Measurements from ENCODE around the gene LRP11. TPM values are rescaled to one million over a fixed set of nuclear protein-coding genes. Genes with fewer than 3 reads are reported as not detected.

The LRP11 gene
- total and polyA plus RNA-seq, 9 of the 15 experiments (the other 6 are each of a cell fraction or from before 2014, with no cell fraction given): 0.51 to 3.5 (median 2.4) TPM

DNA sequence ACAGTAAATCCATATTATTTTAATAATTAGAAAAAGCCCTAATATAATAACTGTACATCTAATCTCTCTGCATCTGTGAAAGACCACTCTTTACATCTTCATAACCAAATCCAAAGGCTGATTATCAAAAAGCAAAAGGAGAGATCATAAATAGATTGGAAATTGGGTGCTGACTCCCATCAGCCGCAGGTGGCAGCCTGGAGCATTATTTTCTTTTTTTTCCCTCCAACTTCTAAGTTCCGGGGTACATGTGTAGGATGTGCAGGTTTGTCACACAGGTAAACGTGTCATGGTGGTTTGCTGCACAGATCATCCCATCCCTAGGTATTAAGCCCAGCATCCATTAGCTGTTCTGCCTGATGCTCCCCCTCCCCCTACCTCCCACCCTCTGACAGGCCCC, 30.5 kb downstream of the LRP11 start:
- DNase-seq (ENCODE audit: extremely low read depth in 1 of 4, low spot score in 3 of 4) (no peak), ATAC-seq (peak; percentile 63), FAIRE-seq (no peak)
- no peak overlapping the region for H3K4me2 ChIP-seq (ENCODE audit: insufficient read depth, low read length)
- H3K79me2 ChIP-seq (ENCODE audit: control insufficient read depth, insufficient read depth, low read length): no peaks in the 10 kb centered on the region
- 15% methylated on average over 3 of the region's 3 CpGs for WGBS (ENCODE audit: insufficient coverage, low coverage, missing lambda C conversion rate)
- no peak overlapping the region for H3K4me3 ChIP-seq
- BruUV-seq (replicated peaks): no TSS peak
- no peaks in the 10 kb centered on the region for H3K9me1 ChIP-seq (ENCODE audit: control insufficient read depth, insufficient read depth, low read length)
- H3K9ac ChIP-seq (ENCODE audit: insufficient read depth in 1 of 2, low read depth in 2 of 2, low read length in 2 of 2): no peak overlapping the region
- ChIA-PET POLR2A (no interaction called here), CTCF (ENCODE audit: low intra/inter-chr PET ratio) (interaction anchor here (0.6 to 3.2 kb wide), 5 partner anchors 31 to 1464 kb away, joined by 3 to 23 read pairs (median 6); partner anchors contain the start of gene LRP11)
- H4K20me1 ChIP-seq (replicated peaks; ENCODE audit: control insufficient read depth, insufficient read depth, low read length): no peaks in the 10 kb centered on the region
- in situ Hi-C loops (cut with MboI): no loop called here
- intact Hi-C loops (cut with micrococcal nuclease): loop anchor here (1.0 kb wide), 2 partner anchors 93 to 268 kb away; no protein-coding TSS in a partner anchor
- peaks cover 6 to 21% of the 10 kb centered on the region in 2 experiments; a peak in 4 of 5 replicates for H3K27me3 ChIP-seq (ENCODE audit: control insufficient read depth in 2 of 2, insufficient read depth in 2 of 2, low read length in 2 of 2)
- H3K4me1 ChIP-seq (replicated peaks in 1 of 2; ENCODE audit: control insufficient read depth in 2 of 2, insufficient read depth in 2 of 2, low read length in 2 of 2): no peaks in the 10 kb centered on the region
- H3K36me3 ChIP-seq (ENCODE audit: control insufficient read depth, insufficient read depth, low read length): no peaks in the 10 kb centered on the region
- TF ChIP-seq MTA2 (IDR thresholded peaks at IDR 0.05; ENCODE audit: low read depth) (no peak), E2F6 (IDR thresholded peaks at IDR 0.05; ENCODE audit: borderline replicate concordance in 1 of 2, extremely low read depth in 1 of 2, insufficient read depth in 1 of 2, insufficient read length in 1 of 2, low read depth in 1 of 2, low read length in 1 of 2, poor library complexity in 1 of 2, severe bottlenecking in 1 of 2) (peak in 1 of 2 experiments; percentile 39), GATAD2B (IDR thresholded peaks at IDR 0.05; ENCODE audit: borderline replicate concordance) (no peak)
- TF ChIP-seq, protein P1, sequence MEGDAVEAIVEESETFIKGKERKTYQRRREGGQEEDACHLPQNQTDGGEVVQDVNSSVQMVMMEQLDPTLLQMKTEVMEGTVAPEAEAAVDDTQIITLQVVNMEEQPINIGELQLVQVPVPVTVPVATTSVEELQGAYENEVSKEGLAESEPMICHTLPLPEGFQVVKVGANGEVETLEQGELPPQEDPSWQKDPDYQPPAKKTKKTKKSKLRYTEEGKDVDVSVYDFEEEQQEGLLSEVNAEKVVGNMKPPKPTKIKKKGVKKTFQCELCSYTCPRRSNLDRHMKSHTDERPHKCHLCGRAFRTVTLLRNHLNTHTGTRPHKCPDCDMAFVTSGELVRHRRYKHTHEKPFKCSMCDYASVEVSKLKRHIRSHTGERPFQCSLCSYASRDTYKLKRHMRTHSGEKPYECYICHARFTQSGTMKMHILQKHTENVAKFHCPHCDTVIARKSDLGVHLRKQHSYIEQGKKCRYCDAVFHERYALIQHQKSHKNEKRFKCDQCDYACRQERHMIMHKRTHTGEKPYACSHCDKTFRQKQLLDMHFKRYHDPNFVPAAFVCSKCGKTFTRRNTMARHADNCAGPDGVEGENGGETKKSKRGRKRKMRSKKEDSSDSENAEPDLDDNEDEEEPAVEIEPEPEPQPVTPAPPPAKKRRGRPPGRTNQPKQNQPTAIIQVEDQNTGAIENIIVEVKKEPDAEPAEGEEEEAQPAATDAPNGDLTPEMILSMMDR (IDR thresholded peaks at IDR 0.05 in 2 of 3, conservative IDR thresholded peaks at IDR 0.05 in 1 of 3; ENCODE audit: insufficient read depth in 2 of 3, low read depth in 1 of 3, low read length in 3 of 3): peak; percentile 15 to 41 (median 36); a peak in 2 of 6 replicates
- no peaks in the 10 kb centered on the region for H3K9me3 ChIP-seq (replicated peaks; ENCODE audit: control insufficient read depth, insufficient read depth, low read depth, low read length)
- no peak overlapping the region for H3K27ac ChIP-seq (ENCODE audit: extremely low read depth, low read depth, low read length)
- no peak overlapping the region for H2AFZ ChIP-seq (ENCODE audit: low read depth, low read length)
